Suprapubic skin (tissue), 3 donors: ENCODE measurements around the gene CTNNA2.

Experiments used
- POLR2A ChIP-seq, 2 donors: fragments of 450-650 bp; IDR thresholded peaks; one replicate each; pipeline ENCODE4 v1.6.1; 2017; ENCODE audit warnings: antibody characterized with exemption in 2 of 2, mild to moderate bottlenecking in 2 of 2, moderate library complexity in 2 of 2
- TF ChIP-seq, protein P1 (sequence below), 2 donors: fragments of 200-600 bp in 1 of 2; fragments of 450-650 bp in 1 of 2; sonication (generic) in 1 of 2; IDR thresholded peaks; one replicate each; pipeline ENCODE4 v1.5.1; 2016 to 2019; ENCODE audit warnings: antibody characterized with exemption in 2 of 2, mild to moderate bottlenecking in 1 of 2, moderate library complexity in 1 of 2

DNA sequence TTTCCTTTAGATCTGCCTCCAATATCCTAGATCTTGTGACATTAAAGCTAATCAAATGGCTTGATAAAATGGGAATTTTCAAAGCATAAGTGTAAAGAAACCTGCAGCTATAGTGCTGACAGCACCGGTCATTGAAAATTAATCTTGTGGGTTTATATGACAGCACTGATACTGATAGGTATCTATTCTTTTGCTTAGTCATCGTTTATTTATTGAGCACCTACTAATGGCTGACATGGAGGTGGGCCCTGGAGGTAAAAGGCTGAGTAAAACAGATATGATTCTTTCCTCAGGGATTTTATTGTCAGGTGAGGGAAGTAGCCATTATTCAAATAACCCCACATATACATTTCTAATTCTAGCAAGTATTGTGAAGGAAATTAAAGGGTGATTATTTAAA, 509.2 kb downstream of the CTNNA2 start:
- TF ChIP-seq, protein P1, sequence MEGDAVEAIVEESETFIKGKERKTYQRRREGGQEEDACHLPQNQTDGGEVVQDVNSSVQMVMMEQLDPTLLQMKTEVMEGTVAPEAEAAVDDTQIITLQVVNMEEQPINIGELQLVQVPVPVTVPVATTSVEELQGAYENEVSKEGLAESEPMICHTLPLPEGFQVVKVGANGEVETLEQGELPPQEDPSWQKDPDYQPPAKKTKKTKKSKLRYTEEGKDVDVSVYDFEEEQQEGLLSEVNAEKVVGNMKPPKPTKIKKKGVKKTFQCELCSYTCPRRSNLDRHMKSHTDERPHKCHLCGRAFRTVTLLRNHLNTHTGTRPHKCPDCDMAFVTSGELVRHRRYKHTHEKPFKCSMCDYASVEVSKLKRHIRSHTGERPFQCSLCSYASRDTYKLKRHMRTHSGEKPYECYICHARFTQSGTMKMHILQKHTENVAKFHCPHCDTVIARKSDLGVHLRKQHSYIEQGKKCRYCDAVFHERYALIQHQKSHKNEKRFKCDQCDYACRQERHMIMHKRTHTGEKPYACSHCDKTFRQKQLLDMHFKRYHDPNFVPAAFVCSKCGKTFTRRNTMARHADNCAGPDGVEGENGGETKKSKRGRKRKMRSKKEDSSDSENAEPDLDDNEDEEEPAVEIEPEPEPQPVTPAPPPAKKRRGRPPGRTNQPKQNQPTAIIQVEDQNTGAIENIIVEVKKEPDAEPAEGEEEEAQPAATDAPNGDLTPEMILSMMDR (IDR thresholded peaks at IDR 0.05) = no peak
- no peak for TF ChIP-seq POLR2A (IDR thresholded peaks at IDR 0.05)
